Right lobe of liver (tissue), 6 donors: ENCODE data around the gene SNW1. TPM values are rescaled to one million over a fixed set of nuclear protein-coding genes. Genes with fewer than 3 reads are reported as not detected.
"Not testable (repeated sequence)": the region's sequence is repeated elsewhere in the genome, so short reads cannot be mapped to it uniquely, and the experiment has no call there.

ENCODE experiments used
- ATAC-seq, 4 donors: fragments of 200-7000 bp; cut with Tn5 transposase; one replicate each; pipeline ENCODE4 v1.9.1; 2020; ENCODE audit warnings: mild to moderate bottlenecking in 4 of 4, moderate library complexity in 4 of 4
- DNase-seq, 3 donors: peaks; one replicate each; pipeline ENCODE4 v3.0.0-alpha.2; 2020
- H3K27ac ChIP-seq, 3 donors: fragments of 200-600 bp; one replicate each; pipeline ENCODE4 v1.8.0; 2022
- H3K27me3 ChIP-seq, 2 donors: fragments of 200-600 bp; one replicate each; pipeline ENCODE4 v1.8.0; 2022
- H3K36me3 ChIP-seq, 4 donors: fragments of 200-600 bp; sonication (generic) in 1 of 4; one replicate each; pipeline versions ENCODE4 v1.5.1 to v1.8.0; 2017 to 2022; ENCODE audit warnings: control low read depth in 1 of 4
- H3K4me1 ChIP-seq, 4 donors: fragments of 200-600 bp; sonication (generic) in 1 of 4; one replicate each; pipeline versions ENCODE4 v1.5.1 to v1.8.0; 2017 to 2022; ENCODE audit warnings: control low read depth in 1 of 4
- H3K4me3 ChIP-seq, 3 donors: fragments of 200-600 bp; one replicate each; pipeline ENCODE4 v1.8.0; 2022
- H3K9me3 ChIP-seq, 4 donors: fragments of 200-600 bp; sonication (generic) in 1 of 4; one replicate each; pipeline versions ENCODE4 v1.5.1 to v1.8.0; 2017 to 2022; ENCODE audit warnings: control low read depth in 1 of 4
- POLR2A ChIP-seq: fragments of 450-650 bp; IDR thresholded peaks from one replicate; pipeline ENCODE4 v1.6.1; 2017; ENCODE audit warnings: antibody characterized with exemption, mild to moderate bottlenecking
- WGBS: methylation state at CpG from one replicate; pipeline ENCODE4 v1.1.6; 2018; ENCODE audit warnings: low coverage, low lambda C conversion rate; ENCODE audit not compliant: insufficient coverage; ENCODE audit errors: missing lambda C conversion rate; 5-methylcytosine and 5-hydroxymethylcytosine counted together
- intact Hi-C, 2 donors: fragments of 100-400 bp; cut with DNase I; formaldehyde crosslinking; loops; one replicate each; pipeline versions ENCODE4 v1.11.2 to v1.14.1; 2022
- total RNA-seq, 6 experiments: library from RNA; depleted of rRNA in 2 of 6; stranded (reverse); fragments of >200 nt in 2 of 6; fragmentation: NEBNext Ultra II Directional in 3 of 6; extraction: Animal tissue kit (Norgen Biotek cat#: 25700) in 3 of 6; gene quantifications; one replicate each; pipeline versions ENCODE4 v1.1.0 to v1.2.4, GENCODE V29; 2016 to 2023
- TF ChIP-seq, protein P1 (sequence below), 4 donors: fragments of 200-600 bp in 3 of 4; fragments of 450-650 bp in 1 of 4; IDR thresholded peaks; one replicate each; pipeline versions ENCODE4 v1.5.1 to v1.8.0; 2016 to 2022; ENCODE audit warnings: antibody characterized with exemption in 4 of 4, mild to moderate bottlenecking in 2 of 4
- donor health status: DM: no; HTN: yes; CAD: no.
- donor health status: DM: no; HTN: no; CAD: no.
- donor health status: DM: no; HTN: no; CAD: no.
- donor health status: DM: no; HTN: yes; CAD: no.
- donor health status: DM: no; HTN: yes; CAD: no.

Gene SNW1
- total RNA-seq, 6 experiments from 2014 or later: 16.2 to 27.9 (median 22.1) TPM

- intact Hi-C loops: no loop called here
Measured at GRCh38 chr14:77752266-77752665, 8.7 kb downstream of the SNW1 start.

GRCh38 chr14:77747425-77747824 is 13.5 kb downstream of the SNW1 start:
- H3K27ac ChIP-seq, H3K4me3 ChIP-seq, intact Hi-C loops, DNase-seq, ATAC-seq, H3K9me3 ChIP-seq, H3K27me3 ChIP-seq, H3K4me1 ChIP-seq: not testable (repeated sequence)
- WGBS: 100% methylated on average over 4 of the region's 33 CpGs
- H3K36me3 ChIP-seq: peaks cover 6 to 45% (median 30%) of the 10 kb centered on the region in 4 donors

More at GRCh38 chr14:77752266-77752665, 8.7 kb downstream of the SNW1 start:
- 100% methylated on average over 2 of the region's 2 CpGs for whole genome bisulfite sequencing
- ATAC-seq (no peak), DNase-seq (no peak)
- Histone ChIP-seq H3K9me3 (no peaks in the 10 kb centered on the region), H3K4me1 (no peaks in the 10 kb centered on the region), H3K27me3 (no peaks in the 10 kb centered on the region), H3K4me3 (no peak overlapping the region), H3K36me3 (peaks cover 6 to 53% (median 30%) of the 10 kb centered on the region in 4 donors), H3K27ac (no peak overlapping the region)
- no peak for TF ChIP-seq POLR2A
- TF ChIP-seq, protein P1, sequence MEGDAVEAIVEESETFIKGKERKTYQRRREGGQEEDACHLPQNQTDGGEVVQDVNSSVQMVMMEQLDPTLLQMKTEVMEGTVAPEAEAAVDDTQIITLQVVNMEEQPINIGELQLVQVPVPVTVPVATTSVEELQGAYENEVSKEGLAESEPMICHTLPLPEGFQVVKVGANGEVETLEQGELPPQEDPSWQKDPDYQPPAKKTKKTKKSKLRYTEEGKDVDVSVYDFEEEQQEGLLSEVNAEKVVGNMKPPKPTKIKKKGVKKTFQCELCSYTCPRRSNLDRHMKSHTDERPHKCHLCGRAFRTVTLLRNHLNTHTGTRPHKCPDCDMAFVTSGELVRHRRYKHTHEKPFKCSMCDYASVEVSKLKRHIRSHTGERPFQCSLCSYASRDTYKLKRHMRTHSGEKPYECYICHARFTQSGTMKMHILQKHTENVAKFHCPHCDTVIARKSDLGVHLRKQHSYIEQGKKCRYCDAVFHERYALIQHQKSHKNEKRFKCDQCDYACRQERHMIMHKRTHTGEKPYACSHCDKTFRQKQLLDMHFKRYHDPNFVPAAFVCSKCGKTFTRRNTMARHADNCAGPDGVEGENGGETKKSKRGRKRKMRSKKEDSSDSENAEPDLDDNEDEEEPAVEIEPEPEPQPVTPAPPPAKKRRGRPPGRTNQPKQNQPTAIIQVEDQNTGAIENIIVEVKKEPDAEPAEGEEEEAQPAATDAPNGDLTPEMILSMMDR (IDR thresholded peaks at IDR 0.05): no peak

- WGBS: 68% methylated on average over 4 of the region's 4 CpGs
- H3K9me3 ChIP-seq: no peaks in the 10 kb centered on the region
- no peaks in the 10 kb centered on the region for H3K27me3 ChIP-seq
- no peak for TF ChIP-seq POLR2A
- TF ChIP-seq, protein P1 (IDR thresholded peaks at IDR 0.05): no peak
- DNase-seq: no peak
- H3K27ac ChIP-seq: no peak overlapping the region
- peaks cover 6 to 52% (median 25%) of the 10 kb centered on the region in 4 donors for H3K36me3 ChIP-seq
- no peak for ATAC-seq
- H3K4me1 ChIP-seq: no peaks in the 10 kb centered on the region
- intact Hi-C loops: no loop called here
- H3K4me3 ChIP-seq: no peak overlapping the region
Measured at GRCh38 chr14:77746064-77746702, 14.8 kb downstream of the SNW1 start.

GRCh38 chr14:77741438-77741837 is 19.5 kb downstream of the SNW1 start:
- peaks cover 0 to 48% (median 16%) of the 10 kb centered on the region in 4 donors for H3K36me3 ChIP-seq
- DNase-seq (no peak), ATAC-seq (no peak)
- intact Hi-C loops: no loop called here
- WGBS: 82% methylated on average over 2 of the region's 2 CpGs
- H3K9me3 ChIP-seq: no peaks in the 10 kb centered on the region
- H3K4me1 ChIP-seq: peaks cover 0 to 7% (median 0%) of the 10 kb centered on the region in 4 donors
- H3K27me3 ChIP-seq: no peaks in the 10 kb centered on the region
- no peak for TF ChIP-seq POLR2A
- TF ChIP-seq, protein P1 (IDR thresholded peaks at IDR 0.05): no peak
- no peak overlapping the region for H3K27ac ChIP-seq
- H3K4me3 ChIP-seq: no peak overlapping the region

GRCh38 chr14:77738559-77739250 is 22.3 kb downstream of the SNW1 start:
- ATAC-seq (peak; percentile 43 to 65 (median 52)), DNase-seq (no peak)
- no peak overlapping the region for H3K4me3 ChIP-seq
- peaks cover 4 to 62% (median 33%) of the 10 kb centered on the region in 4 donors for H3K36me3 ChIP-seq
- no peaks in the 10 kb centered on the region for H3K9me3 ChIP-seq
- 38% methylated on average over 7 of the region's 7 CpGs for WGBS
- peaks cover 0 to 7% (median 0%) of the 10 kb centered on the region in 4 donors for H3K4me1 ChIP-seq
- H3K27me3 ChIP-seq: no peaks in the 10 kb centered on the region
- intact Hi-C loops: no loop called here
- H3K27ac ChIP-seq: peak overlapping the region in 1 of 3 donors; percentile 13
- TF ChIP-seq, protein P1 (IDR thresholded peaks at IDR 0.05): no peak
- TF ChIP-seq POLR2A: no peak
